ENCODE data around the gene FBXL5.
A peak's percentile ranks its signal among the peaks of the same experiment; 100 is the strongest.

Gene FBXL5

DNA sequence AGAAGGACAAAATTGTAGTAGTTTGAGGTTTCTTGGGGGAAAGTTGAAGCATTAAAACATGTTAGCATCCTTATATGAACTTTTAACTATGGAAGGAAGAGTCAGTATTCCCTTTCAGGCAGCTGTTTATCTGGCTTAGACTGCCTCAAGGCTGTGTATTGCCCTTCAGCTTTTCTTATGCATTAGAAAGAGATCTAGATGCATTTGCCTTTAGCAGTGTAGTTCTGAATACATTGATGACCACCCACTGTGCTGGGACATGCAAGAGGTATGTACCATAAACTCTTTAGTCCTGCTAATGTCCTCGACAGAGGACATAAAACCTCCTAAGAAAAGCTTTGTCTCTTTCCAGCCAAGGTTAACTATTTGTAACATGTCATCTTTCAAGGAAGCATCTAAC lies 29.3 kb upstream of the FBXL5 start:
- ChIA-PET POLR2A (no interaction called here), CTCF (interaction anchor here (1.1 kb wide), 1 partner anchor 198 kb away, joined by 3 read pairs; no protein-coding TSS in a partner anchor)
- H3K4me1 ChIP-seq (ENCODE audit: control insufficient read depth, insufficient read depth, low read length): no peaks in the 10 kb centered on the region
- peaks cover 2 to 52% of the 10 kb centered on the region in 2 experiments for H3K36me3 ChIP-seq (ENCODE audit: control insufficient read depth in 2 of 2, insufficient read depth in 1 of 2, low read length in 2 of 2)
- TF ChIP-seq PRDM6 (tag by site-specific recombination; IDR thresholded peaks at IDR 0.05) (no peak), ZBTB1 (tag by site-specific recombination; IDR thresholded peaks at IDR 0.05) (no peak)
- no peak overlapping the region for H3K27ac ChIP-seq (ENCODE audit: extremely low read depth, low read depth, low read length)
- no peaks in the 10 kb centered on the region for H3K9me3 ChIP-seq (ENCODE audit: control insufficient read depth, insufficient read depth, low read depth, low read length)
- no peak overlapping the region for H3K4me3 ChIP-seq (ENCODE audit: low read depth, low read length)

DNA sequence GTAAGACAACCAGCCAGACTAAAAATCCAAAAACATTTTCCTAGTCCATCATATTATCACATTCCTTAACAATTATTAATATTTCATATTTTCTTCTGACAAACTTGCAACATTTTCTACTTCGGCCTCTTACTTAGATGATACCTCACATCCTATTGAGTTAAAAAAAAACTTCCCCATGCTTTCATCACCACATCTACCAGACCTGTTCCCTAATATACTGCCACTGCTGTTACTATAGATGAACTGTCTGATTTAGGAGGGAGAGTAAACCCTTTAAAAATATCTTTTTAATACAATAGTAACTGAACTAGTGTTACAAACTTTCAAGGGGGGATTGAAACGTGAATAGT lies 28.0 kb upstream of the FBXL5 start:
- TF ChIP-seq ZNF214 (tag by site-specific recombination; IDR thresholded peaks at IDR 0.05; ENCODE audit: borderline replicate concordance) (no peak), ZNF624 (tag by site-specific recombination; IDR thresholded peaks at IDR 0.05) (no peak), ZNF76 (tag by site-specific recombination; IDR thresholded peaks at IDR 0.05; ENCODE audit: borderline replicate concordance, low read depth) (no peak), GLIS1 (tag by site-specific recombination; IDR thresholded peaks at IDR 0.05) (no peak), ZNF621 (tag by site-specific recombination; IDR thresholded peaks at IDR 0.05) (no peak), ZNF24 (tag by site-specific recombination; IDR thresholded peaks at IDR 0.05) (no peak)
- TF ChIP-seq, protein P1, sequence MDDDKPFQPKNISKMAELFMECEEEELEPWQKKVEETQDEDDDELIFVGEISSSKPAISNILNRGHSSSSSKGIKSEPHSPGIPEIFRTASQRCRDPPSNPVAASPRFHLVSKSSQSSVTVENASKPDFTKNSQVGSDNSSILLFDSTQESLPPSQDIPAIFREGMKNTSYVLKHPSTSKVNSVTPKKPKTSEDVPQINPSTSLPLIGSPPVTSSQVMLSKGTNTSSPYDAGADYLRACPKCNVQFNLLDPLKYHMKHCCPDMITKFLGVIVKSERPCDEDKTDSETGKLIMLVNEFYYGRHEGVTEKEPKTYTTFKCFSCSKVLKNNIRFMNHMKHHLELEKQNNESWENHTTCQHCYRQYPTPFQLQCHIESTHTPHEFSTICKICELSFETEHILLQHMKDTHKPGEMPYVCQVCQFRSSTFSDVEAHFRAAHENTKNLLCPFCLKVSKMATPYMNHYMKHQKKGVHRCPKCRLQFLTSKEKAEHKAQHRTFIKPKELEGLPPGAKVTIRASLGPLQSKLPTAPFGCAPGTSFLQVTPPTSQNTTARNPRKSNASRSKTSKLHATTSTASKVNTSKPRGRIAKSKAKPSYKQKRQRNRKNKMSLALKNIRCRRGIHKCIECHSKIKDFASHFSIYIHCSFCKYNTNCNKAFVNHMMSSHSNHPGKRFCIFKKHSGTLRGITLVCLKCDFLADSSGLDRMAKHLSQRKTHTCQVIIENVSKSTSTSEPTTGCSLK (tag by site-specific recombination; IDR thresholded peaks at IDR 0.05): no peak
- no peaks in the 10 kb centered on the region for H3K4me1 ChIP-seq (ENCODE audit: control insufficient read depth, insufficient read depth, low read length)
- ChIA-PET POLR2A (interaction anchor here (1.2 to 2.3 kb wide), 2 partner anchors 28 to 29 kb away, joined by 3 to 18 read pairs; partner anchors contain the start of gene FBXL5), CTCF (no interaction called here)
- peaks cover 0 to 42% of the 10 kb centered on the region in 2 experiments for H3K36me3 ChIP-seq (ENCODE audit: control insufficient read depth in 2 of 2, insufficient read depth in 1 of 2, low read length in 2 of 2)
- H3K9me3 ChIP-seq (ENCODE audit: control insufficient read depth, insufficient read depth, low read depth, low read length): no peaks in the 10 kb centered on the region
- no peak overlapping the region for H3K4me3 ChIP-seq (ENCODE audit: low read depth, low read length)
- no peak overlapping the region for H3K27ac ChIP-seq (ENCODE audit: extremely low read depth, low read depth, low read length)

- Histone ChIP-seq H3K27ac (ENCODE audit: extremely low read depth, low read depth, low read length) (peak overlapping the region; percentile 86), H3K9me3 (ENCODE audit: control insufficient read depth, insufficient read depth, low read depth, low read length) (no peaks in the 10 kb centered on the region), H3K4me3 (ENCODE audit: low read depth, low read length) (peak overlapping the region; percentile 84), H3K4me1 (ENCODE audit: control insufficient read depth, insufficient read depth, low read length) (no peaks in the 10 kb centered on the region), H3K36me3 (ENCODE audit: control insufficient read depth in 2 of 2, insufficient read depth in 1 of 2, low read length in 2 of 2) (peaks cover 0 to 35% of the 10 kb centered on the region in 2 experiments)
- ChIA-PET CTCF (interaction anchor here (0.7 to 1.1 kb wide), 2 partner anchors 123 to 749 kb away, joined by 3 to 4 read pairs; no protein-coding TSS in a partner anchor), POLR2A (interaction anchor here (1.2 to 2.3 kb wide), 5 partner anchors 8 to 29 kb away, joined by 3 to 18 read pairs (median 6); partner anchors contain the start of gene FBXL5)
- TF ChIP-seq, protein P2, sequence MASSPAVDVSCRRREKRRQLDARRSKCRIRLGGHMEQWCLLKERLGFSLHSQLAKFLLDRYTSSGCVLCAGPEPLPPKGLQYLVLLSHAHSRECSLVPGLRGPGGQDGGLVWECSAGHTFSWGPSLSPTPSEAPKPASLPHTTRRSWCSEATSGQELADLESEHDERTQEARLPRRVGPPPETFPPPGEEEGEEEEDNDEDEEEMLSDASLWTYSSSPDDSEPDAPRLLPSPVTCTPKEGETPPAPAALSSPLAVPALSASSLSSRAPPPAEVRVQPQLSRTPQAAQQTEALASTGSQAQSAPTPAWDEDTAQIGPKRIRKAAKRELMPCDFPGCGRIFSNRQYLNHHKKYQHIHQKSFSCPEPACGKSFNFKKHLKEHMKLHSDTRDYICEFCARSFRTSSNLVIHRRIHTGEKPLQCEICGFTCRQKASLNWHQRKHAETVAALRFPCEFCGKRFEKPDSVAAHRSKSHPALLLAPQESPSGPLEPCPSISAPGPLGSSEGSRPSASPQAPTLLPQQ (tag by site-specific recombination; IDR thresholded peaks at IDR 0.05): no peak
- TF ChIP-seq ZFHX2 (tag by site-specific recombination; conservative IDR thresholded peaks at IDR 0.05) (no peak), ZBTB17 (tag by site-specific recombination; IDR thresholded peaks at IDR 0.05) (peak; percentile 33; the same call in 1 of the 2 replicates), GLI4 (tag by site-specific recombination; IDR thresholded peaks at IDR 0.05) (no peak)
Observed at GRCh38 chr4:15682242-15683142, 27.3 kb upstream of the FBXL5 start.
